HL-60 (cell line): ENCODE data around the gene GAST.
"Not testable (repeated sequence)": the region's sequence is repeated elsewhere in the genome, so short reads cannot be mapped to it uniquely, and the experiment has no call there.

ENCODE experiments used
- DNase-seq, 2 experiments: peaks; one replicate each; pipeline ENCODE4 v3.0.0-alpha.2; 2010 to 2020; ENCODE audit warnings: low read depth in 1 of 2, low spot score in 1 of 2
- H3K27ac ChIP-seq: fragments of 250-450 bp; sonication (Bioruptor Pico); replicated peaks from 2 replicates; pipeline ENCODE4 v1.5.1; 2020; ENCODE audit warnings: mild to moderate bottlenecking, moderate library complexity
- H3K27me3 ChIP-seq: fragments of 250-450 bp; sonication (Bioruptor Pico); 2 replicates; pipeline ENCODE4 v1.5.1; 2021; ENCODE audit warnings: mild to moderate bottlenecking, moderate library complexity; ENCODE audit not compliant: insufficient read depth, poor library complexity, severe bottlenecking
- H3K4me3 ChIP-seq: replicated peaks from 2 replicates; pipeline ENCODE4 v1.5.1; 2011; ENCODE audit warnings: mild to moderate bottlenecking, control low read depth, low read length; ENCODE audit not compliant: insufficient read depth
- CTCF ChIP-seq: IDR thresholded peaks from one replicate; pipeline ENCODE4 v1.5.1; 2011; ENCODE audit warnings: low read length, control low read depth, inconsistent platforms; ENCODE audit not compliant: insufficient read depth
- GABPA ChIP-seq: IDR thresholded peaks from 2 replicates; pipeline ENCODE4 v1.6.1; 2012; ENCODE audit warnings: low read depth
- POLR2AphosphoS5 ChIP-seq: IDR thresholded peaks from 2 replicates; pipeline ENCODE4 v1.6.1; 2012; ENCODE audit warnings: low read depth
- REST ChIP-seq: IDR thresholded peaks from 2 replicates; pipeline ENCODE4 v1.6.1; 2012; ENCODE audit warnings: low read depth; ENCODE audit not compliant: insufficient replicate concordance
- SPI1 ChIP-seq: IDR thresholded peaks from 2 replicates; pipeline ENCODE4 v1.6.1; 2012; ENCODE audit warnings: low read depth, mild to moderate bottlenecking, borderline replicate concordance

Gene GAST

GRCh38 chr17:41683441-41684007, 28.6 kb upstream of the GAST start:
- no peak overlapping the region for H3K27ac ChIP-seq
- TF ChIP-seq GABPA: no peak
- no peak overlapping the region for H3K4me3 ChIP-seq
- DNase-seq: no peak
- H3K27me3 ChIP-seq: no peaks in the 10 kb centered on the region

- no peak for DNase-seq
- Histone ChIP-seq H3K4me3 (no peak overlapping the region), H3K27me3 (no peaks in the 10 kb centered on the region), H3K27ac (no peak overlapping the region)
- TF ChIP-seq GABPA (no peak), SPI1 (no peak), REST (no peak), CTCF (no peak), POLR2AphosphoS5 (no peak)
These were observed 28.1 kb upstream of the GAST start for GRCh38 chr17:41684035-41684434.

GRCh38 chr17:41685753-41686152, 26.4 kb upstream of the GAST start:
- not testable (repeated sequence) for H3K27me3 ChIP-seq, DNase-seq, H3K4me3 ChIP-seq, H3K27ac ChIP-seq

GRCh38 chr17:41686281-41686680, 25.9 kb upstream of the GAST start:
- no peak for TF ChIP-seq CTCF
- no peak for TF ChIP-seq GABPA
- TF ChIP-seq POLR2AphosphoS5: no peak
- no peak for TF ChIP-seq REST
- no peak for TF ChIP-seq SPI1
- no peak overlapping the region for H3K27ac ChIP-seq

GRCh38 chr17:41687828-41688640, 24.1 kb upstream of the GAST start:
- TF ChIP-seq CTCF (no peak), REST (no peak), POLR2AphosphoS5 (no peak), GABPA (no peak), SPI1 (no peak)
- Histone ChIP-seq H3K27ac (peak overlapping the region; percentile 59), H3K4me3 (peak overlapping the region; percentile 46), H3K27me3 (no peaks in the 10 kb centered on the region)
- DNase-seq: peak in 1 of 2 experiments; percentile 69

More at GRCh38 chr17:41686281-41686680, 25.9 kb upstream of the GAST start:
- Histone ChIP-seq H3K27me3 (no peaks in the 10 kb centered on the region), H3K4me3 (no peak overlapping the region)
- no peak for DNase-seq
